Caco-2 (cell line): ENCODE data around the gene MRGPRD. TPM values are rescaled to one million over a fixed set of nuclear protein-coding genes. Genes with fewer than 3 reads are reported as not detected.

Experiments
- BruUV-seq: library from RNA; stranded (reverse); fragments of 400-500 nt; replicated peaks from 2 replicates; lab custom pipeline; 2021; lab: Mats Ljungman, UMichigan
- CTCF ChIA-PET: fragments of 300-600 bp; sonication (Branson Sonifier 250); formaldehyde crosslinking; loops from one replicate; lab custom pipeline; 2022; ENCODE audit warnings: antibody characterized with exemption; lab: Charles Lee
- POLR2A ChIA-PET: fragments of 300-600 bp; sonication (Branson Sonifier 250); formaldehyde crosslinking; loops from one replicate; lab custom pipeline; 2022; ENCODE audit warnings: antibody characterized with exemption; lab: Charles Lee
- DNase-seq, 2 experiments: peaks; one replicate each; pipeline versions ENCODE4 v3.0.0 to v3.0.0-alpha.2; 2020 to 2022
- H3K27me3 ChIP-seq: replicated peaks from 2 replicates; pipeline ENCODE4 v1.6.0; 2011; ENCODE audit warnings: low read length; ENCODE audit not compliant: control insufficient read depth, insufficient read depth
- H3K36me3 ChIP-seq: 2 replicates; pipeline ENCODE4 v1.5.1; 2011; ENCODE audit warnings: low read length; ENCODE audit not compliant: control insufficient read depth, insufficient read depth
- H3K4me1 ChIP-seq: fragments of 250-450 bp; sonication (Bioruptor Pico); 2 replicates; pipeline ENCODE4 v1.5.1; 2020; ENCODE audit warnings: mild to moderate bottlenecking
- H3K4me3 ChIP-seq: 2 replicates; pipeline ENCODE4 v1.5.1; 2011; ENCODE audit warnings: low read depth, mild to moderate bottlenecking, control low read depth, low read length
- H3K9me3 ChIP-seq: fragments of 250-450 bp; sonication (Bioruptor Pico); 2 replicates; pipeline ENCODE4 v1.5.1; 2020; ENCODE audit warnings: mild to moderate bottlenecking, moderate library complexity
- H3K27ac Mint-ChIP-seq: one replicate; pipeline ENCODE4 v1.8.0; 2022; ENCODE audit warnings: mixed read lengths; ENCODE audit not compliant: unreplicated experiment
- H3K27me3 Mint-ChIP-seq: one replicate; pipeline ENCODE4 v1.8.0; 2022; ENCODE audit warnings: mixed read lengths; ENCODE audit not compliant: insufficient read depth, unreplicated experiment
- H3K36me3 Mint-ChIP-seq: one replicate; pipeline ENCODE4 v1.8.0; 2022; ENCODE audit warnings: mild to moderate bottlenecking, mixed read lengths; ENCODE audit not compliant: insufficient read depth, unreplicated experiment
- H3K4me1 Mint-ChIP-seq: one replicate; pipeline ENCODE4 v1.8.0; 2022; ENCODE audit warnings: low read depth, mixed read lengths; ENCODE audit not compliant: unreplicated experiment
- H3K4me3 Mint-ChIP-seq: one replicate; pipeline ENCODE4 v1.8.0; 2022; ENCODE audit warnings: mild to moderate bottlenecking, moderate library complexity, mixed read lengths; ENCODE audit not compliant: unreplicated experiment
- H3K9me3 Mint-ChIP-seq: one replicate; pipeline ENCODE4 v1.8.0; 2022; ENCODE audit warnings: mixed read lengths; ENCODE audit not compliant: unreplicated experiment
- CTCF ChIP-seq, 2 experiments: fragments of 200-600 bp in 1 of 2; IDR thresholded peaks; 1 replicate in 1 of 2; 2 replicates in 1 of 2; pipeline versions ENCODE4 v1.5.1 to v1.8.0; 2011 to 2022; ENCODE audit warnings: antibody characterized with exemption in 1 of 2, control low read depth in 1 of 2, inconsistent platforms in 1 of 2, low read depth in 1 of 2, low read length in 1 of 2, mild to moderate bottlenecking in 1 of 2, moderate library complexity in 1 of 2; ENCODE audit not compliant: insufficient read depth in 1 of 2, severe bottlenecking in 1 of 2, unreplicated experiment in 1 of 2
- intact Hi-C: fragments of 100-400 bp; cut with micrococcal nuclease; formaldehyde crosslinking; loops from one replicate; pipeline ENCODE4 v1.10.0; 2022; ENCODE audit not compliant: unreplicated experiment
- total RNA-seq: library from RNA; stranded (reverse); gene quantifications from 2 replicates; pipeline ENCODE4 v1.2.3, GENCODE V29; 2022

MRGPRD gene
- total RNA-seq, 1 experiment from 2014 or later: not detected

GRCh38 chr11:68935066-68935465, 45.7 kb downstream of the MRGPRD start:
- intact Hi-C loops: no loop called here
- no peaks in the 10 kb centered on the region for H3K9me3 ChIP-seq
- no peaks in the 10 kb centered on the region for H3K27me3 Mint-ChIP-seq
- no peak for TF ChIP-seq CTCF (IDR thresholded peaks at IDR 0.05; ENCODE audit: insufficient read depth in 1 of 2, low read depth in 1 of 2, low read length in 1 of 2, severe bottlenecking in 1 of 2, unreplicated experiment in 1 of 2)
- H3K36me3 ChIP-seq: peaks cover 7% of the 10 kb centered on the region
- no peaks in the 10 kb centered on the region for H3K9me3 Mint-ChIP-seq
- no peak overlapping the region for H3K4me3 Mint-ChIP-seq
- H3K27me3 ChIP-seq: no peaks in the 10 kb centered on the region
- H3K4me1 ChIP-seq: no peaks in the 10 kb centered on the region
- no peaks in the 10 kb centered on the region for H3K4me1 Mint-ChIP-seq
- BruUV-seq: no TSS peak
- CTCF ChIA-PET: no interaction called here
- POLR2A ChIA-PET: no interaction called here
- no peak overlapping the region for H3K4me3 ChIP-seq
- no peak for DNase-seq
- no peak overlapping the region for H3K27ac Mint-ChIP-seq
- H3K36me3 Mint-ChIP-seq: peaks cover 70% of the 10 kb centered on the region

GRCh38 chr11:68934666-68935065, 46.1 kb downstream of the MRGPRD start:
- Mint-ChIP-seq H3K4me1 (no peaks in the 10 kb centered on the region), H3K4me3 (no peak overlapping the region), H3K27me3 (no peaks in the 10 kb centered on the region), H3K36me3 (peaks cover 68% of the 10 kb centered on the region), H3K9me3 (no peaks in the 10 kb centered on the region), H3K27ac (no peak overlapping the region)
- intact Hi-C loops: no loop called here
- no TSS peak for BruUV-seq
- DNase-seq: no peak
- TF ChIP-seq CTCF (IDR thresholded peaks at IDR 0.05; ENCODE audit: insufficient read depth in 1 of 2, low read depth in 1 of 2, low read length in 1 of 2, severe bottlenecking in 1 of 2, unreplicated experiment in 1 of 2): no peak
- no peak overlapping the region for H3K4me3 ChIP-seq
- H3K9me3 ChIP-seq: no peaks in the 10 kb centered on the region
- H3K4me1 ChIP-seq: no peaks in the 10 kb centered on the region
- ChIA-PET CTCF (no interaction called here), POLR2A (no interaction called here)
- no peaks in the 10 kb centered on the region for H3K27me3 ChIP-seq
- peaks cover 7% of the 10 kb centered on the region for H3K36me3 ChIP-seq

- ChIA-PET CTCF (no interaction called here), POLR2A (interaction anchor here (0.5 kb wide), 1 partner anchor 22 kb away, joined by 3 read pairs; no protein-coding TSS in a partner anchor)
Observed at GRCh38 chr11:68934321-68934645, 46.5 kb downstream of the MRGPRD start.

More at GRCh38 chr11:68934321-68934645, 46.5 kb downstream of the MRGPRD start:
- no peaks in the 10 kb centered on the region for H3K4me1 Mint-ChIP-seq
- intact Hi-C loops: no loop called here
- H3K4me3 Mint-ChIP-seq: no peak overlapping the region
- Histone ChIP-seq H3K4me1 (no peaks in the 10 kb centered on the region), H3K36me3 (peaks cover 7% of the 10 kb centered on the region), H3K9me3 (no peaks in the 10 kb centered on the region), H3K27me3 (no peaks in the 10 kb centered on the region), H3K4me3 (no peak overlapping the region)
- no peak for DNase-seq
- no peak for TF ChIP-seq CTCF (IDR thresholded peaks at IDR 0.05; ENCODE audit: insufficient read depth in 1 of 2, low read depth in 1 of 2, low read length in 1 of 2, severe bottlenecking in 1 of 2, unreplicated experiment in 1 of 2)
- H3K9me3 Mint-ChIP-seq: no peaks in the 10 kb centered on the region
- BruUV-seq: no TSS peak
- peaks cover 64% of the 10 kb centered on the region for H3K36me3 Mint-ChIP-seq
- H3K27me3 Mint-ChIP-seq: no peaks in the 10 kb centered on the region
- no peak overlapping the region for H3K27ac Mint-ChIP-seq
